IMR-90 (cell line): Measurements from ENCODE around the gene MFSD2A.

Experiments used
- CTCF ChIP-seq: conservative IDR thresholded peaks from 2 replicates; pipeline ENCODE4 v1.5.1; 2012; ENCODE audit warnings: mild to moderate bottlenecking, low read depth, low read length, improper control_type of control experiment
- ELK1 ChIP-seq: fragments of 150-350 bp; IDR thresholded peaks from 2 replicates; pipeline ENCODE4 v1.6.1; 2016; ENCODE audit warnings: low read depth, mild to moderate bottlenecking, low read length, moderate library complexity, borderline replicate concordance
- FOS ChIP-seq: fragments of 150-350 bp; IDR thresholded peaks from 2 replicates; pipeline ENCODE4 v1.6.1; 2016; ENCODE audit warnings: low read depth, low read length
- MAFK ChIP-seq: IDR thresholded peaks from 2 replicates; pipeline ENCODE4 v1.6.1; 2012; ENCODE audit warnings: low read depth, low read length, improper control_type of control experiment
- MAZ ChIP-seq: IDR thresholded peaks from 2 replicates; pipeline ENCODE4 v1.6.1; 2012; ENCODE audit warnings: low read depth, mild to moderate bottlenecking, low read length, improper control_type of control experiment, moderate library complexity, borderline replicate concordance
- MXI1 ChIP-seq: IDR thresholded peaks from 2 replicates; pipeline ENCODE4 v1.6.1; 2012; ENCODE audit warnings: low read depth, mild to moderate bottlenecking, low read length, moderate library complexity, borderline replicate concordance
- POLR2A ChIP-seq: IDR thresholded peaks from 2 replicates; pipeline ENCODE4 v1.6.1; 2012; ENCODE audit warnings: mild to moderate bottlenecking, low read depth, low read length
- RAD21 ChIP-seq: IDR thresholded peaks from 2 replicates; pipeline ENCODE4 v1.6.1; 2012; ENCODE audit warnings: low read length, improper control_type of control experiment
- RFX5 ChIP-seq: IDR thresholded peaks from 2 replicates; pipeline ENCODE4 v1.8.0; 2012; ENCODE audit warnings: low read depth, mild to moderate bottlenecking, low read length, moderate library complexity
- SMC3 ChIP-seq: fragments of 150-350 bp; IDR thresholded peaks from 2 replicates; pipeline ENCODE4 v1.6.1; 2016; ENCODE audit warnings: low read depth, mild to moderate bottlenecking, antibody characterized with exemption, low read length, moderate library complexity

GRCh38 chr1:39908534-39908933, 46.4 kb upstream of the MFSD2A start:
- TF ChIP-seq ELK1 (no peak), CTCF (no peak), MAZ (no peak), FOS (no peak), POLR2A (no peak), MAFK (no peak), RAD21 (no peak), MXI1 (no peak), SMC3 (no peak), RFX5 (no peak)
